ACC112 (cell line): ENCODE measurements around the gene CDC20.

Experiments used
- H2AFZ ChIP-seq: fragments of 200-600 bp; sonication (generic); one replicate; pipeline ENCODE4 v1.6.0; 2017; ENCODE audit warnings: antibody characterized with exemption, low read length; ENCODE audit not compliant: unreplicated experiment
- H3K27ac ChIP-seq: fragments of 200-600 bp; sonication (generic); 2 replicates; pipeline ENCODE4 v1.5.1; 2014; ENCODE audit warnings: low read depth, mild to moderate bottlenecking, antibody characterized with exemption, low read length, moderate library complexity
- H3K27me3 ChIP-seq: fragments of 200-600 bp; sonication (generic); 2 replicates; pipeline ENCODE4 v1.6.1; 2014; ENCODE audit warnings: mild to moderate bottlenecking, antibody characterized with exemption, low read length, moderate library complexity, mixed read lengths; ENCODE audit not compliant: insufficient read depth
- H3K36me3 ChIP-seq: fragments of 200-600 bp; sonication (generic); 2 replicates; pipeline ENCODE4 v1.6.1; 2016; ENCODE audit warnings: mild to moderate bottlenecking, antibody characterized with exemption, low read length, moderate library complexity, mixed read lengths; ENCODE audit not compliant: insufficient read depth
- H3K4me1 ChIP-seq: fragments of 200-600 bp; sonication (generic); one replicate; pipeline ENCODE4 v1.6.1; 2016; ENCODE audit warnings: low read length, mixed read lengths; ENCODE audit not compliant: insufficient read depth, unreplicated experiment, control insufficient read depth
- H3K4me3 ChIP-seq: fragments of 200-600 bp; sonication (generic); 2 replicates; pipeline ENCODE4 v1.5.1; 2014; ENCODE audit warnings: mild to moderate bottlenecking, low read depth, low read length
- H3K79me2 ChIP-seq: fragments of 200-600 bp; sonication (generic); one replicate; pipeline ENCODE4 v1.6.0; 2016; ENCODE audit warnings: low read length; ENCODE audit not compliant: control insufficient read depth, unreplicated experiment, insufficient read depth

Gene CDC20

DNA sequence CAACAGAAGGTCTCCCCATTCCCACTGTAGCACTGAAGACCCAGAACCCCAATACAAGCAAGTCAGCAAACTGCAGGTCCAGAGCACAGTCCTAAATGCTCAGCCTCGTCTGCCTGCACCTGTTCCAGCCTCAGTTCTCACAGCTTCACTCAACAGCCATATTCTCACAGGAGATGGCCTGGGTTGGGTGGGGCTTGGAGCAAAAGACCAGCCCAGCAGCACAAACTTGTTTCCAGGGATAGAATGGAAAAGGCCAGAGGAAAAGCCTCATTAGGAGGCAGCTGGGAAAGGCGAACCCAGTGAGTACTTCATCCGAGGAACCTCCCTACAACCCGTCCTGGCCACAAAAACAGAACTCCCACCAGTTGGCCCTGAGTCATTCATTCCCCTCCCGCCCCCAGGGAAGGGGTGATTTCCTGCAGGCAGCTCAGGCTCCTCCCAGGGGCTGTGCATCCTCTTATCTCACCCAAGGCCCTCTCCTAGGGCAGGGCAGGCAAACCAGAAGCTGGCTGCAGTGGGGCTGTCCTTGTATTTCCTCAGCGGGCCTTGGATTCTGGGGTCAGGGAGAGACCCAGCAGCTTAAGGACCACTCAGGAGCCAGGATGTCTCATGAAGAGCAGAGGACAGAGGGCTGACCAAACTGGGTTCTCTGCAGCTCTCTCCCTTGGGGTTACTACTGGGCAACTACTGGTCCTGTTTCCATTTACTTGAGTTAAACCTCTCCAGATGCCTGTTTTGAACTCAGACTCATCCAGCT, 28.6 kb upstream of the CDC20 start:
- H3K4me3 ChIP-seq: no peak overlapping the region
- no peaks in the 10 kb centered on the region for H3K79me2 ChIP-seq
- H3K27me3 ChIP-seq: no peaks in the 10 kb centered on the region
- H2AFZ ChIP-seq: peak overlapping the region; percentile 41
- H3K4me1 ChIP-seq: peaks cover 13% of the 10 kb centered on the region
- H3K27ac ChIP-seq: peak overlapping the region; percentile 27; the same call in 1 of the 2 replicates
- no peaks in the 10 kb centered on the region for H3K36me3 ChIP-seq

DNA sequence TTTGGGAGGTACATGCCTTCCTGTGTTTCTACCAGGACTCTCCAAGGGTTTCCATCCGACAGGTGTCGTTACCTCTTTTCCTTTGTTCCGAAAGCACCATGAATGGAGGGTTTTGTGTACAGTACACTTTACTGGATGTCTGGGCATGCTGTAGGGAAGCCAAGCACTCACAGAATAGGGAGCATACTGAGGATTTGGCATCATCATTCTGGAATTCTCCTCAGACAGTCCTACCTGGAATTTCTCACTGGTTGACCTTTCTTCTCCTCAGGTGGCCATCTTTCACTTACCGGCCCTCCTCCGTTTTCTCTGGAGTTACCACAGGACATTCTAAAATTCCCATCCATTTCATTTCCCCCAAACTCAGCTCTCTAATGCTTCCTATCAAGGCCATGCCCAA, 27.1 kb upstream of the CDC20 start:
- H2AFZ ChIP-seq: no peak overlapping the region
- H3K36me3 ChIP-seq: no peaks in the 10 kb centered on the region
- H3K4me3 ChIP-seq: no peak overlapping the region
- H3K27me3 ChIP-seq: no peaks in the 10 kb centered on the region
- peaks cover 13% of the 10 kb centered on the region for H3K4me1 ChIP-seq
- H3K27ac ChIP-seq: no peak overlapping the region
- H3K79me2 ChIP-seq: no peaks in the 10 kb centered on the region

DNA sequence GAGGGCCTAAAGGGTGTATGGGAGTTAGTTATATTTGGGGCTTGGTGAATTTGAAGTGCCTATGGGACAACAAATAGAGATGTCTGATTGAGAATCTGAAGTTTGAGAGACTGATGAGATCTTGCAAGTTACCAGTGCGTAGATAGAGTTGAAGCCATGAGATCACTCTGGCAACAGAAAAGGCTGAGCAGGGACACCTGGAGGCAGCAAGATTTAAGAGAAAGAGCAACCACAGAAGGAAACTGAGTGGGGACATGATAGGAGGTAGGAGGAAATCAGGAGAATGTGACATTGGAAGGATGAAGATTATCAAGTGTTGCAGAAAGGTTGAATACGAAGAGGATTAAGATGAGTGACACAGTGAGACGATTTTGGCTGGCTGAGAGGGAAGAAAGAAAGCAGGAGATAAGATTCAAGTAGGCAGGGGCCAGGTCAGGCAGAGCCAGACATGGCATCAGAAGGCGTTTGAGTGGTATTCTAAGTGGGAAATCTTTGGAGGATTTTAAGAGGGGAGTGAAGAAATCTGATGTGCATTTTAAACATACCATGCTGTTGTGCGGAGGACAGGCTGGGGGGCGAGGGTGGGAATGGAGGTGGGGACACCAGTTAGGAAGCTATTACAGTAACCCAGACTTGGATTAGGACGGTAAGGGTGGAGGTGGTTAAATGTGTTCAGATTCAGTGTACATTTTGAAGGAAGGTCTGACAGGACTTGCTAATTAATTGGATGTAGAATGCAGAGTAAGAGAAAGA, 24.2 kb upstream of the CDC20 start:
- no peak overlapping the region for H2AFZ ChIP-seq
- no peaks in the 10 kb centered on the region for H3K27me3 ChIP-seq
- H3K4me1 ChIP-seq: peaks cover 12% of the 10 kb centered on the region
- no peak overlapping the region for H3K4me3 ChIP-seq
- H3K79me2 ChIP-seq: no peaks in the 10 kb centered on the region
- no peak overlapping the region for H3K27ac ChIP-seq
- no peaks in the 10 kb centered on the region for H3K36me3 ChIP-seq

DNA sequence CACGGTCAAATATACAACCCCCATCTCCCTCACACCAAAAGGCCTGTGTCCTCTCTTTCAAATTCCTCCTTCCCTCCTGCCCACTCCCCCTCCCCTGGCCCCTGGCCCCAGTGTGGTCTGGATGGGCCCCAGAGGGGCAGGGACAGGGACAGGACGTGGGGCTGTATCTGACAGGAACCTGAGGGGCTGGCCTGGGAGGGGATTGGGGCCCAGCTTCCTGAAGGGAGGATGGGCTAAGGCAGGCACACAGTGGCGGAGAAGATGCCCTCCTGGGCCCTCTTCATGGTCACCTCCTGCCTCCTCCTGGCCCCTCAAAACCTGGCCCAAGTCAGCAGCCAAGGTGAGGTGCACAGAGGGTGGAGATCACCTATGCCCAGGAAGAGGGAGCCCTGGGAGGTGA, 21.2 kb upstream of the CDC20 start, which contains the start of gene MPL:
MPL (plus strand) TSS at position 231 of the 400 bp plus-strand sequence; CDS start at position 262, 31 bp downstream.
- H3K36me3 ChIP-seq: no peaks in the 10 kb centered on the region
- H3K4me3 ChIP-seq: no peak within 1 kb of the TSS
- no peaks in the 10 kb centered on the region for H3K4me1 ChIP-seq
- no peaks in the 10 kb centered on the region for H3K27me3 ChIP-seq
- no peak within 1 kb of the TSS for H3K27ac ChIP-seq
- H2AFZ ChIP-seq: no peak within 1 kb of the TSS
- no peaks in the 10 kb centered on the region for H3K79me2 ChIP-seq

DNA sequence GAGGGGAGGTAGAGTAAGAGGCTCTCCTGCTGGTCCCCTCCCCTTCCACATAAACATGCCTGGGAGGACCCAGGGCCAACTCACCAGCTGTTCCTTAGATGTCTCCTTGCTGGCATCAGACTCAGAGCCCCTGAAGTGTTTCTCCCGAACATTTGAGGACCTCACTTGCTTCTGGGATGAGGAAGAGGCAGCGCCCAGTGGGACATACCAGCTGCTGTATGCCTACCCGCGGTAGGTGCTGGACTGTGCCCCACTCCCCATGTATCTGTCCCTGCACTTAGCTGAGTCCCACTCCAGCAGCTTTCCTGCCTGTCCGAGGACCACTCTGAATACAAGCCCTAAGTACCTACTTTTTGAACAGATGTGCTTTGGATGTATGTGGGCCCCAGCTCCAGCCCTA, 20.8 kb upstream of the CDC20 start:
- no peaks in the 10 kb centered on the region for H3K4me1 ChIP-seq
- H3K79me2 ChIP-seq: no peaks in the 10 kb centered on the region
- H2AFZ ChIP-seq: no peak overlapping the region
- H3K4me3 ChIP-seq: no peak overlapping the region
- no peaks in the 10 kb centered on the region for H3K27me3 ChIP-seq
- no peaks in the 10 kb centered on the region for H3K36me3 ChIP-seq
- no peak overlapping the region for H3K27ac ChIP-seq

DNA sequence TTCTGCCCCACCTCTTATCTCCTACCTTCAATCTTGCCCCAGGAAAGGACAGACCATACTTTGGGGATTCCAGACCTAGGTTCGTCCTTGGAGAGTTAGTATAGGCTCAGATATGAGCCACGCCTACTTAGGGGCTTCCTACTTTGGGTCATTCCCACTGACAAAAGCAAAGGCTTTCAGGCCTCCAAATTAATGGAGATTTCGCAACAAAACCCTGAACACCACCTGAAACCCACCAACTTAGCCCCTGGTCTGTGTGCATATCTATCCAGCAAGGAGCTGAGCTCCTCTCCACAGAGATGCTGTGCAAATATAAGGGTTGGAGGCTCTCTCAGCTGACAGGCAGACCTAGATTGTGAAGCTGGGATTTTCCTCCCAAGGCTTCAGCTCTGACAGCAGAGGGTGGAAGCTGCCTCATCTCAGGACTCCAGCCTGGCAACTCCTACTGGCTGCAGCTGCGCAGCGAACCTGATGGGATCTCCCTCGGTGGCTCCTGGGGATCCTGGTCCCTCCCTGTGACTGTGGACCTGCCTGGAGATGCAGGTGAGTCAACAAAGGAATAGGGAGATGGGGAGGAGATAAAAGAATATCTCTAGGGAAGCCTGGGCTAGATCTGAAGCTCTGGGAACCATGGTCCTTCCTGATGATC, 19.1 kb upstream of the CDC20 start:
- no peak overlapping the region for H3K27ac ChIP-seq
- no peaks in the 10 kb centered on the region for H3K4me1 ChIP-seq
- H3K36me3 ChIP-seq: no peaks in the 10 kb centered on the region
- H2AFZ ChIP-seq: no peak overlapping the region
- no peaks in the 10 kb centered on the region for H3K79me2 ChIP-seq
- H3K27me3 ChIP-seq: no peaks in the 10 kb centered on the region
- no peak overlapping the region for H3K4me3 ChIP-seq

DNA sequence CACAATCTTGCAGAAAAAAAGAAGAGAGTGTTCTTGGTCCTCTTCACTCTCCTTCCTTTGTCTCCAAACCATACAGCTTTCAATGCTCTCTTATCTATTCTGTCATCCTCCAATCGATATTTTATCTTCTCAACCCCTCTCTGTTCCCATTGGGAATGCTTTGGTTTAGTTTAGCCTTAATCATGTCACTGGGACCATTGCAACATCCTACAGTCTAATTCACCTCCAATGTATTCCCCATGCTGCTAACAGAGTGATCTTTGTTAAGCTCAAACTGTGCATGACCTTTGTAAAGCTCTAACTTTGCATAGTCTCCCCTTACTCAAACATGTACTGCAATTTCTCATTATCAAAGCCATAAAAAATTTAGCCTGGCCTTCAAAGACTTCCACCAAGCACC, 18.2 kb upstream of the CDC20 start:
- Histone ChIP-seq H3K36me3 (no peaks in the 10 kb centered on the region), H3K27me3 (no peaks in the 10 kb centered on the region), H3K27ac (no peak overlapping the region), H3K79me2 (no peaks in the 10 kb centered on the region), H2AFZ (no peak overlapping the region), H3K4me1 (peaks cover 7% of the 10 kb centered on the region), H3K4me3 (no peak overlapping the region)

DNA sequence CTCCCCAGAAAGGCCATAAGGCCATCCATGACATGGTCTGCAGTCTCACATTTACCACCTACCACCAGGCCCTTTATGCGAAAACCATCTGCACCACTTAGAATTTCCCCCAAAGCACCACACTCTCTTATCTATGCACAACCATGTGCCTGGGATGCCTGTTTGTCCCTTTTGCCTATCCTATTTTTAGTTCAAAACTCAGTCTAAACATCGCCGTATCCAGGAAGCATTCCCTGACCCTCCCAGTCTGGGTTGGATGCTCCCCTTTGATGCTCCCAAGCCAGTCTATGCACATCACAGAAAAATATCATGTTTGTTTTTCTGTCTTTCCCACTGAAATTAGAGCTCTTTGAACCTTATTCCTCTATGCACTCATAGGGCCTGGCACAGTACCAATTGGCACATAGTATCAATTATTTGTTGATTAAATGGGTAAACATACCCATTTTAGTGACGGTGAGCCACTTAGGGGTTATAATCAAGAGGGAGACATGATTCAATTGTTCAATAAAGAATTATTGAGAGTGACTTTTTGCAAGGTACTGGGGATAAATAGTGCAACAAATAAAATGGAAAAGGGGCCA, 14.4 kb upstream of the CDC20 start:
- Histone ChIP-seq H3K79me2 (no peaks in the 10 kb centered on the region), H3K4me1 (peaks cover 12% of the 10 kb centered on the region), H2AFZ (no peak overlapping the region), H3K27ac (no peak overlapping the region), H3K4me3 (no peak overlapping the region), H3K36me3 (no peaks in the 10 kb centered on the region), H3K27me3 (0 out of 2 replicates have a peak, but pooled peaks cover 7% of the 10 kb centered on the region)

DNA sequence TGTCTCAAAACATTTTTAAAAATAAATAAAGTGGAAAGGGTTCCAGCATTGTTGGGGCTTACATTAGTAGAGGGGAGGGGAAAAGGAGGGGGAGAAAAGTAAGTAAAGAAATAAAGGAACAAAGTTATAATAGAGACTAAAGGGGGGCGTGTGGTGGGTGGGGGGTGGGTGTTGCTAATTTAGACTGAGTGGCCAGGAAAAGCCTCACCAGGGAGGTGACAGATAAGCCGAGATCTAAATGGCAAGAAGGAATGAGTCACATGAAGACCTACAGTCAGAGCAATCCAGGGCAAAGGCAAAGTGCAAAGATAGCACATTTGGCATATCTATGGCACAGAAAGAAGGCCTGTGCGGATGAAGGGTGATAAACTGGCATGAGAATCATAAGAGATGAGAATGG, 13.7 kb upstream of the CDC20 start:
- peaks cover 19% of the 10 kb centered on the region for H3K4me1 ChIP-seq
- H3K27ac ChIP-seq: no peak overlapping the region
- H3K79me2 ChIP-seq: no peaks in the 10 kb centered on the region
- no peaks in the 10 kb centered on the region for H3K36me3 ChIP-seq
- no peak overlapping the region for H3K4me3 ChIP-seq
- H2AFZ ChIP-seq: no peak overlapping the region
- H3K27me3 ChIP-seq: 0 out of 2 replicates have a peak, but pooled peaks cover 7% of the 10 kb centered on the region

DNA sequence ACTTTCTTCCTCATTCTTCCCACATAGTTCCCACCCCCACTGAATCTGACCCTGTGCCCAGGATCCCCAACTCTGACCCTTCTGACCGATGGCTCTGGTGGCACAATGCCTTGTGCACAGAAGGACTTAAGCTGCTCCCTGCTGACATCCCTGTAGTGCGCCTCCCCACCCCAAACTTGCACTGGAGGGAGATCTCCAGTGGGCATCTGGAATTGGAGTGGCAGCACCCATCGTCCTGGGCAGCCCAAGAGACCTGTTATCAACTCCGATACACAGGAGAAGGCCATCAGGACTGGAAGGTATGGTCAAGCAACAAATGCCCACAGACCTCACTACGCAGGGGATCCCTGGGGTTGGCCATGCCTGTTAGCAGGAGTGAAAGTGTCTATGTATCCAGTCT, 12.1 kb upstream of the CDC20 start:
- Histone ChIP-seq H3K27ac (no peak overlapping the region), H3K4me1 (peaks cover 19% of the 10 kb centered on the region), H3K36me3 (no peaks in the 10 kb centered on the region)

More for the DNA sequence above, 12.1 kb upstream of the CDC20 start:
- no peak overlapping the region for H3K4me3 ChIP-seq
- H3K79me2 ChIP-seq: no peaks in the 10 kb centered on the region
- H2AFZ ChIP-seq: no peak overlapping the region
- H3K27me3 ChIP-seq: 0 out of 2 replicates have a peak, but pooled peaks cover 7% of the 10 kb centered on the region
